Right atrium auricular region (tissue), 2 donors: ENCODE results near the gene IL20RA. TPM values are rescaled to one million over a fixed set of nuclear protein-coding genes. Genes with fewer than 3 reads are reported as not detected.
"Not testable (repeated sequence)": the region's sequence is repeated elsewhere in the genome, so short reads cannot be mapped to it uniquely, and the experiment has no call there.

Experiments used
- DNase-seq: peaks from one replicate; pipeline ENCODE4 v3.0.0-alpha.2; 2019; ENCODE audit warnings: low spot score
- H3K27ac ChIP-seq, 2 donors: fragments of 200-600 bp; sonication (generic); 1 replicate in 1 of 2; 2 replicates in 1 of 2; pipeline ENCODE4 v1.5.1; 2016 to 2019
- H3K27me3 ChIP-seq, 2 donors: fragments of 200-600 bp; sonication (generic); one replicate each; pipeline versions ENCODE4 v1.5.1 to v1.6.0; 2017 to 2019
- H3K36me3 ChIP-seq: fragments of 200-600 bp; sonication (generic); one replicate; pipeline ENCODE4 v1.5.1; 2016
- H3K4me1 ChIP-seq, 2 donors: fragments of 200-600 bp; sonication (generic); one replicate each; pipeline versions ENCODE4 v1.5.1 to v1.6.0; 2017 to 2019
- H3K4me3 ChIP-seq, 2 donors: fragments of 200-600 bp; sonication (generic); 1 replicate in 1 of 2; 2 replicates in 1 of 2; pipeline ENCODE4 v1.5.1; 2017 to 2019; ENCODE audit warnings: mild to moderate bottlenecking in 1 of 2, moderate library complexity in 1 of 2
- H3K9me3 ChIP-seq, 2 donors: fragments of 200-600 bp; sonication (generic); one replicate each; pipeline ENCODE4 v1.5.1; 2019
- total RNA-seq, 2 donors: library from RNA; depleted of rRNA; stranded (reverse); fragments of >200 nt; gene quantifications; one replicate each; pipeline ENCODE4 v1.1.0, GENCODE V29; 2016
- TF ChIP-seq, protein P1 (sequence below), 2 donors: fragments of 200-600 bp; sonication (generic); IDR thresholded peaks; one replicate each; pipeline ENCODE4 v1.5.1; 2019; ENCODE audit warnings: antibody characterized with exemption in 2 of 2

Gene IL20RA
- total RNA-seq, 2 donors from 2014 or later, result 0.12 to 5.0 TPM

DNA sequence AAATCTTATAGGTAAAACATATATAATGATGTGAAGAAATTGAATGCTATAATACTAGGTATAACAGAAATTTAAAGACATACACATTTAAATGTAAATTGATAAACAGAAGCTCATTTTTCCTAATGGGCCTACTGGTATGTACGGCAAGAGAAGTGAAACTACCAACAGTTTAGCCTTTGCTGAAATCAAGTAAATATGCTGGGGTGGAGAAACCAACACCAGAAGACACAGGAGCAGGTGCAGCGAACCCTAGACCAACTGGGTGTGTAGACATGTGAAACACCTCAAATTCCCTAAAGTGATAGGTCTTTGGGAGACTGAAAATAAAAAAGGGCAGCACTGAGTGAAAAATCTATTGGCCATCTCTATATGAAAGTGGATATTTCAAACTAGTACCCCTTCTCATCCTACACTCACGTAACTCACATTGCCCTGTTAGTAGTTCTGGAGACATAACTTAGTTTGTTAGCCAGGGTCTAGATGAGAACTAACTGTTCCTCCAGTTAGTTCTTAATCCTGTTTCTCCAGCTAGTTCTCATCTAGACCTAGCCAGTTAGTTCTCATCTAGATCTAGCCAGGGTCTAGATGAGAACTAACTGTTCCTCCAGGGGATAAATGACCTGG, 69.6 kb downstream of the IL20RA start:
- TF ChIP-seq, protein P1, sequence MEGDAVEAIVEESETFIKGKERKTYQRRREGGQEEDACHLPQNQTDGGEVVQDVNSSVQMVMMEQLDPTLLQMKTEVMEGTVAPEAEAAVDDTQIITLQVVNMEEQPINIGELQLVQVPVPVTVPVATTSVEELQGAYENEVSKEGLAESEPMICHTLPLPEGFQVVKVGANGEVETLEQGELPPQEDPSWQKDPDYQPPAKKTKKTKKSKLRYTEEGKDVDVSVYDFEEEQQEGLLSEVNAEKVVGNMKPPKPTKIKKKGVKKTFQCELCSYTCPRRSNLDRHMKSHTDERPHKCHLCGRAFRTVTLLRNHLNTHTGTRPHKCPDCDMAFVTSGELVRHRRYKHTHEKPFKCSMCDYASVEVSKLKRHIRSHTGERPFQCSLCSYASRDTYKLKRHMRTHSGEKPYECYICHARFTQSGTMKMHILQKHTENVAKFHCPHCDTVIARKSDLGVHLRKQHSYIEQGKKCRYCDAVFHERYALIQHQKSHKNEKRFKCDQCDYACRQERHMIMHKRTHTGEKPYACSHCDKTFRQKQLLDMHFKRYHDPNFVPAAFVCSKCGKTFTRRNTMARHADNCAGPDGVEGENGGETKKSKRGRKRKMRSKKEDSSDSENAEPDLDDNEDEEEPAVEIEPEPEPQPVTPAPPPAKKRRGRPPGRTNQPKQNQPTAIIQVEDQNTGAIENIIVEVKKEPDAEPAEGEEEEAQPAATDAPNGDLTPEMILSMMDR (IDR thresholded peaks at IDR 0.05), result no peak

DNA sequence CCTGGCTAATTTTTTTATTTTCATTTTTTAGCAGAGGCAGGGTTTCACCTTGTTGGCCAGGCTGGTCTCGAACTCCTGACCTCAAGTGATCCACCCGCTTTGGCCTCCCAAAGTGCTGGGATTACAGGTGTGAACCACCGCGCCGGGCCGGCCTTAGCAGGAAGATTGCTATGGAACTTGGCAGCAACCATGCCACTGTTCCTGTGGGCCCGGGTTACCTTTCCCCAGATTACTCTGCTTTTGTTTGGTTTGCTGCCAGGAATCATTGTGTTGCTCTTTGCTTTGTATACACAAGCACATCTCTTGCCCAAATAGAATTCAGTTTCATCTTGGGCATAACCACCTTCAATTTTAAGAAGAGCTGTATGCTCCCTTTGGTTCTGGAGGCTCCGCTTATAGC, 71.0 kb downstream of the IL20RA start:
- H3K36me3 ChIP-seq, H3K27ac ChIP-seq, H3K9me3 ChIP-seq, H3K4me1 ChIP-seq, H3K27me3 ChIP-seq, DNase-seq, H3K4me3 ChIP-seq: not testable (repeated sequence)

More for the DNA sequence above, 69.6 kb downstream of the IL20RA start:
- no peaks in the 10 kb centered on the region for H3K27me3 ChIP-seq
- H3K36me3 ChIP-seq, result no peaks in the 10 kb centered on the region
- no peaks in the 10 kb centered on the region for H3K9me3 ChIP-seq
- DNase-seq, result no peak
- no peak overlapping the region for H3K27ac ChIP-seq
- H3K4me1 ChIP-seq, result no peaks in the 10 kb centered on the region
- no peak overlapping the region for H3K4me3 ChIP-seq

DNA sequence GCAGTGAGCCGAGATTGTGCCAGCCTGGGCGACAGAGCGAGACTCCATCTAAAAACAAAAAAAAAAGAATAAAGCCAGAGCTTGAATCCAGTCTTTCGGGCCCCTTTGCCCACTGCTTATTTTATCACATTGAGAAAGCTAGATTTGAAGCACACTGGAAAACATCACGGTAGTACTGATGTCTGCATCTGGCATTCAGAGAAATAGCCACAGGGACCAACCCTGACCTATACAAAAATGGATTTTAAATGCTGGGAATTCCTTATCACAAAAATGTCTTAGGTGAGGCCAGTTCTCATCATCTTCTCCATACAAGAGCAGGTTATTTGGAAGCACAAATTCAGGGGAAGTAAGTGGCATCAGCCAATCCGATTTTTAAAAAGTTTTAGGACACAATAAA, 73.2 kb downstream of the IL20RA start:
- Histone ChIP-seq H3K4me3 (no peak overlapping the region), H3K27ac (no peak overlapping the region), H3K4me1 (peaks cover 0 to 6% of the 10 kb centered on the region in 2 donors), H3K36me3 (no peaks in the 10 kb centered on the region), H3K9me3 (no peaks in the 10 kb centered on the region), H3K27me3 (no peaks in the 10 kb centered on the region)
- no peak for DNase-seq
- TF ChIP-seq, protein P1 (IDR thresholded peaks at IDR 0.05), result no peak

DNA sequence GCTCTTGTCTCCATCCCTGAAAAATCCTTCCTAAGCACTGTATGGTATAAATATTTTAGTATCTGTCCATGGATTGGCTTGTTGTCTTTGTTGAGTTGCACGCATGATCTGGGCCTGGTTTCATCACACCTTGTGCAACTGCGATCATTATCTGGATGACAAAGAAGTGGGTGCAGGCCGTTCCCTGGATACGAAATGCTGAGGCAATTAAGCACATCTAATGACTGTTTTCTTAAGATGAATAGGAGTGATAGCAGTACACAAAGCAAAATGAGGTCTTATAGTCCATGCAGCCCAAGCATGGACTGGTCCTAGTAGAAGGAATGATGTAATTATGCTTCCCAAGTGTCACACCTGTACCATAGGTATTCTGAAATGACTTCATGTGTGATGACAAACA, 74.8 kb downstream of the IL20RA start:
- Histone ChIP-seq H3K27ac (no peak overlapping the region), H3K9me3 (no peaks in the 10 kb centered on the region), H3K36me3 (no peaks in the 10 kb centered on the region), H3K27me3 (no peaks in the 10 kb centered on the region), H3K4me1 (peaks cover 0 to 6% of the 10 kb centered on the region in 2 donors), H3K4me3 (no peak overlapping the region)
- TF ChIP-seq, protein P1 (IDR thresholded peaks at IDR 0.05), result no peak
- DNase-seq, result no peak

DNA sequence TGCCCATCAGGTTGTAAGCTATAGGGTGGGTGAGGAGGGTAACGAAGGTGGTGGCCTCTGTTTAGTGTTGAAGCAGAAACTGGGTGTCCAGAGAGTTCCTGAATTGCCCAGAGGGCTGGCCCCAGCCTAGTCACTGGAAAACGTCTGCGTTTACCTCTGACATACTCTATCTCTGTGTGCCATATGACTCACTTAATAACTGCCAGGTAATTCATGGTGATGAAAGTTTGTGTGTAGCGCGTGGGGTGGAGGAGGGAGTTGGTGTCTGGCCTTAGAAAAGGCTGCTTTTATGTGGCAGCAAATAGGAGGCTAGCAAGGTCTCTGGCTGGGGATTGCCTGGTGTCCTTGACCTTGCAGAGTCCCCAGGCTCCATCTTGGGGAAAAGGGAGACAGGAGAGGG, 75.3 kb downstream of the IL20RA start:
- Histone ChIP-seq H3K27ac (peak overlapping the region in 1 of 2 donors; percentile 6), H3K27me3 (no peaks in the 10 kb centered on the region), H3K4me3 (no peak overlapping the region), H3K9me3 (no peaks in the 10 kb centered on the region), H3K4me1 (peaks cover 0 to 11% of the 10 kb centered on the region in 2 donors), H3K36me3 (no peaks in the 10 kb centered on the region)
- TF ChIP-seq, protein P1 (IDR thresholded peaks at IDR 0.05), result no peak
- no peak for DNase-seq

DNA sequence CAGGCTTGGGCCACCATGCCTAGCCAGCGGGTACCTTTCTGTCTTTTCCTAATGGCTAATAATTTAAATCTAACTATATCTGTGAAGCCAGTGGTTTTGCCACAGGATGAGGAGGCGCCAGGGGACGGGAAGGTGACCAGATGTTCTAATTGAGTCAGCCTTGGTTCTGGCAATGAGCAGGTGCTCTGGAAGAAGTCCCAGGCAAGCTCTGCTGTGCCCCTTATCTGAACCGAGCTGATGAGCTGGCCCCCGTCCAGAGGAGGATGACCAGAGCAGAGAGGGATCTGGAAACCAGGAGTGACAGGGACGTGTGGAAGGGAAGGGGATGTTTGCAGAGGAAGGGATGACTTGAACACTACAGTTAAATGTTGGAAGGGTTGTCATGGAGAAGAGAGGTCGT, 75.9 kb downstream of the IL20RA start:
- TF ChIP-seq, protein P1 (IDR thresholded peaks at IDR 0.05), result no peak
- DNase-seq, result no peak
- H3K27ac ChIP-seq, result peak overlapping the region in 1 of 2 donors; percentile 6

More for the DNA sequence above, 75.9 kb downstream of the IL20RA start:
- Histone ChIP-seq H3K36me3 (no peaks in the 10 kb centered on the region), H3K4me3 (no peak overlapping the region), H3K4me1 (peaks cover 0 to 17% of the 10 kb centered on the region in 2 donors), H3K27me3 (no peaks in the 10 kb centered on the region), H3K9me3 (no peaks in the 10 kb centered on the region)
